GM12878 (cell line): Measurements from ENCODE around the gene COX10.

Source experiments
- ASH2L ChIP-seq: fragments of 300-600, 200-600 bp; sonication (generic); IDR thresholded peaks from 2 replicates; pipeline ENCODE4 v1.6.1; 2017; ENCODE audit warnings: low read depth, mild to moderate bottlenecking, borderline replicate concordance
- PML ChIP-seq: IDR thresholded peaks from 2 replicates; pipeline ENCODE4 v1.6.1; 2012; ENCODE audit warnings: low read length, inconsistent platforms
- YBX1 ChIP-seq: fragments of 450-650 bp; IDR thresholded peaks from 2 replicates; pipeline ENCODE4 v1.6.1; 2016; ENCODE audit warnings: antibody characterized with exemption
- TF ChIP-seq, protein P1 (sequence below), 3 experiments: IDR thresholded peaks in 2 of 3; conservative IDR thresholded peaks in 1 of 3; 2 replicates each; pipeline ENCODE4 v1.5.1; 2011; ENCODE audit warnings: low read depth in 3 of 3, low read length in 3 of 3, mild to moderate bottlenecking in 3 of 3, control low read depth in 2 of 3, moderate library complexity in 2 of 3, inconsistent platforms in 1 of 3, mixed read lengths in 1 of 3; ENCODE audit not compliant: control insufficient read depth in 2 of 3, insufficient read depth in 1 of 3; ENCODE audit errors: extremely low read depth in 1 of 3

DNA sequence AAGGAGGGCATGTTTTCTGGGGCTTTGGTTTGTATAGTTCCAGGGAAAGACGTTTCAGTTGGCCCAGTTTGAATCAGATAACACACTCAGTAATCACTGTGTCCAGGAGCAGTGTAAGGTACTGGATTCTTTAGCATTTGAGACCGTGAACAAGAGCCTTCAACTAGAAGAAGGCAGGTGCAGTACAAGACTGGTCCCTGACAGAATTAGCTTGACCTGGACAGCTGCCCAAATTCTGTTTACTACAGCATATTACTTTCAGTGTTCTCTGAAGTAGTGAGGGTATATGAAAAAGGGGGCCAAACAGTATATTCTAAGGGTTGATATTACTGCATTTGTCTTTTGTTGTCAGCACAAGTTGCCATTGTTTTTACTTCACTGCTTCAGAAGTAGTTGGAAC, 81.3 kb downstream of the COX10 start:
- TF ChIP-seq, protein P1, sequence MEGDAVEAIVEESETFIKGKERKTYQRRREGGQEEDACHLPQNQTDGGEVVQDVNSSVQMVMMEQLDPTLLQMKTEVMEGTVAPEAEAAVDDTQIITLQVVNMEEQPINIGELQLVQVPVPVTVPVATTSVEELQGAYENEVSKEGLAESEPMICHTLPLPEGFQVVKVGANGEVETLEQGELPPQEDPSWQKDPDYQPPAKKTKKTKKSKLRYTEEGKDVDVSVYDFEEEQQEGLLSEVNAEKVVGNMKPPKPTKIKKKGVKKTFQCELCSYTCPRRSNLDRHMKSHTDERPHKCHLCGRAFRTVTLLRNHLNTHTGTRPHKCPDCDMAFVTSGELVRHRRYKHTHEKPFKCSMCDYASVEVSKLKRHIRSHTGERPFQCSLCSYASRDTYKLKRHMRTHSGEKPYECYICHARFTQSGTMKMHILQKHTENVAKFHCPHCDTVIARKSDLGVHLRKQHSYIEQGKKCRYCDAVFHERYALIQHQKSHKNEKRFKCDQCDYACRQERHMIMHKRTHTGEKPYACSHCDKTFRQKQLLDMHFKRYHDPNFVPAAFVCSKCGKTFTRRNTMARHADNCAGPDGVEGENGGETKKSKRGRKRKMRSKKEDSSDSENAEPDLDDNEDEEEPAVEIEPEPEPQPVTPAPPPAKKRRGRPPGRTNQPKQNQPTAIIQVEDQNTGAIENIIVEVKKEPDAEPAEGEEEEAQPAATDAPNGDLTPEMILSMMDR (IDR thresholded peaks at IDR 0.05 in 2 of 3, conservative IDR thresholded peaks at IDR 0.05 in 1 of 3; ENCODE audit: control insufficient read depth in 2 of 3, extremely low read depth in 1 of 3, insufficient read depth in 1 of 3, low read depth in 3 of 3, low read length in 3 of 3): no peak
- TF ChIP-seq YBX1 (no peak), ASH2L (no peak), PML (no peak)
